Mesothelial cell of epicardium (in vitro differentiated cells): ENCODE results near the gene SMYD4. TPM values are rescaled to one million over a fixed set of nuclear protein-coding genes. Genes with fewer than 3 reads are reported as not detected.

ENCODE experiments used
- DNase-seq, 2 experiments: peaks; one replicate each; pipeline ENCODE4 v3.0.0; 2021; ENCODE audit warnings: low spot score in 2 of 2; ENCODE audit not compliant: unreplicated experiment in 2 of 2
- H3K27ac Mint-ChIP-seq: 2 replicates; pipeline ENCODE4 v1.8.0; 2021; ENCODE audit warnings: mixed read lengths
- H3K27me3 Mint-ChIP-seq: 2 replicates; pipeline ENCODE4 v1.8.0; 2021; ENCODE audit warnings: low read depth, mixed read lengths
- H3K36me3 Mint-ChIP-seq: 2 replicates; pipeline ENCODE4 v1.8.0; 2021; ENCODE audit warnings: mixed read lengths
- H3K4me1 Mint-ChIP-seq: 2 replicates; pipeline ENCODE4 v1.8.0; 2021; ENCODE audit warnings: mixed read lengths
- H3K4me3 Mint-ChIP-seq: 2 replicates; pipeline ENCODE4 v1.8.0; 2021; ENCODE audit warnings: mild to moderate bottlenecking, moderate library complexity, mixed read lengths
- H3K9me3 Mint-ChIP-seq: 2 replicates; pipeline ENCODE4 v1.8.0; 2021; ENCODE audit warnings: mixed read lengths
- CTCF ChIP-seq: fragments of 200-600 bp; sonication (generic); IDR thresholded peaks from one replicate; pipeline ENCODE4 v1.5.0; 2021; ENCODE audit warnings: antibody characterized with exemption; ENCODE audit not compliant: unreplicated experiment
- total RNA-seq: library from RNA; stranded (reverse); gene quantifications from 3 replicates; pipeline ENCODE4 v1.2.1, GENCODE V29; 2021

SMYD4 gene
- total RNA-seq, 1 donor from 2014 or later, result 24.9 TPM

- Mint-ChIP-seq H3K27me3 (no peaks in the 10 kb centered on the region), H3K4me3 (no peak overlapping the region), H3K36me3 (peaks cover 12% of the 10 kb centered on the region), H3K27ac (peak overlapping the region; percentile 34), H3K4me1 (peaks cover 7% of the 10 kb centered on the region), H3K9me3 (no peaks in the 10 kb centered on the region)
- no peak for TF ChIP-seq CTCF
- peak in 1 of 2 experiments; percentile 65 for DNase-seq
Observed at GRCh38 chr17:1730326-1731193, 99.1 kb downstream of the SMYD4 start.

DNA sequence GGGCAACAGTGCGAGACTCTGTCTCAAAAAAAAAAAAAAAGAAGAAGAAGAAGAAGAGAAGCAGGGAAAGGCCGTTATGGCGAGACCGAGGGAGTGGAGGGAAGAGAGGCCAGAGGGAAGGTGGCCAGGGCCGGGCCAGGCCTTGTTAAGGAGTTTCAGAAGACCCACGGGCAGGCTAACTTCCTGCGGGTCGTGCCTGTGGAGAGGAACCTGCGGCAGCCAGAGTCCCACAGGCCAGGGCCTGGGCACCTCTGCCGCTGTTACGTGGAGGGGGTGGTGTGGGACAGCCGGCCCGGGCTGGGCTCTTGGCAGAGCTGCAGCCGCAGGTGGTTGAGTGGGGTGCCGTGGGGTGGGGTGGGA, 99.8 kb downstream of the SMYD4 start:
- Mint-ChIP-seq H3K27me3 (no peaks in the 10 kb centered on the region), H3K27ac (peak overlapping the region; percentile 64), H3K4me3 (no peak overlapping the region), H3K36me3 (peaks cover 12% of the 10 kb centered on the region), H3K9me3 (no peaks in the 10 kb centered on the region), H3K4me1 (peaks cover 12% of the 10 kb centered on the region)
- DNase-seq, result no peak
- TF ChIP-seq CTCF, result no peak

Other genes starting within 250 kb of the SMYD4 start
- 12.4 to 13.3 TPM (median 12.4 TPM) in 3 replicates for gene SLC43A2, start 201.1 kb downstream of the SMYD4 start, total RNA-seq
- 1.5 to 2.1 TPM (median 1.8 TPM) in 3 replicates for gene SCARF1, start 184.2 kb downstream of the SMYD4 start, total RNA-seq
- gene RILP, start 180.0 kb downstream of the SMYD4 start, total RNA-seq, result 3.4 to 3.8 TPM (median 3.5 TPM) in 3 replicates
- gene PRPF8, start 145.0 kb downstream of the SMYD4 start, total RNA-seq, result 331 to 354 TPM (median 334 TPM) in 3 replicates
- gene TLCD2, start 119.5 kb downstream of the SMYD4 start, total RNA-seq, result 8.6 to 9.2 TPM (median 8.7 TPM) in 3 replicates
- gene WDR81, start 105.2 kb downstream of the SMYD4 start, total RNA-seq, result 20.3 to 22.9 TPM (median 20.6 TPM) in 3 replicates
- gene SERPINF2, start 87.0 kb downstream of the SMYD4 start, total RNA-seq, result 0.32 to 0.63 TPM (median 0.44 TPM) in 3 replicates
- gene SERPINF1, start 67.8 kb downstream of the SMYD4 start, total RNA-seq, result 69.6 to 72.5 TPM (median 71.4 TPM) in 3 replicates
- 91.2 to 98.0 TPM (median 94.2 TPM) in 3 replicates for gene RPA1, start 103 bp upstream of the SMYD4 start, total RNA-seq
- 0.20 to 0.23 TPM (median 0.22 TPM) in 3 replicates for gene RTN4RL1, start 195.4 kb upstream of the SMYD4 start, total RNA-seq
- 63.8 to 74.5 TPM (median 71.2 TPM) in 3 replicates for gene DPH1, start 200.3 kb upstream of the SMYD4 start, total RNA-seq
- 17.3 to 24.8 TPM (median 24.5 TPM) in 3 replicates for gene OVCA2, start 212.1 kb upstream of the SMYD4 start, total RNA-seq
- 97.9 to 99.3 TPM (median 98.9 TPM) in 3 replicates for gene HIC1, start 225.2 kb upstream of the SMYD4 start, total RNA-seq